Panc1 (cell line): ENCODE data around the gene FGF23.

Experiments
- CTCF ChIP-seq: fragments of 450-650 bp; IDR thresholded peaks from 2 replicates; pipeline ENCODE4 v1.5.1; 2017; ENCODE audit warnings: mild to moderate bottlenecking
- POLR2AphosphoS5 ChIP-seq: IDR thresholded peaks from 2 replicates; pipeline ENCODE4 v1.6.1; 2012; ENCODE audit warnings: mild to moderate bottlenecking, low read depth, low read length, moderate library complexity
- REST ChIP-seq, 2 experiments: IDR thresholded peaks; 2 replicates each; pipeline ENCODE4 v1.6.1; 2011 to 2012; ENCODE audit warnings: low read depth in 2 of 2, control low read depth in 1 of 2, low read length in 1 of 2, mild to moderate bottlenecking in 1 of 2, moderate library complexity in 1 of 2; ENCODE audit not compliant: insufficient read depth in 1 of 2
- SIN3A ChIP-seq: IDR thresholded peaks from 2 replicates; pipeline ENCODE4 v1.6.1; 2012; ENCODE audit warnings: low read depth, mild to moderate bottlenecking, low read length, moderate library complexity, borderline replicate concordance; ENCODE audit not compliant: insufficient read depth

- no peak for TF ChIP-seq CTCF
- no peak for TF ChIP-seq REST (IDR thresholded peaks at IDR 0.05; ENCODE audit: insufficient read depth in 1 of 2, low read depth in 2 of 2, low read length in 1 of 2)
- TF ChIP-seq SIN3A: no peak
- TF ChIP-seq POLR2AphosphoS5: no peak
Measured at GRCh38 chr12:4375449-4375848, 4.1 kb downstream of the FGF23 start.
